K562 (cell line): Measurements from ENCODE around the gene NR2F2. TPM values are rescaled to one million over a fixed set of nuclear protein-coding genes. Genes with fewer than 3 reads are reported as not detected.

Experiments used
- CTCFL ChIP-seq: IDR thresholded peaks from 2 replicates; pipeline ENCODE4 v1.6.1; 2011; ENCODE audit warnings: borderline replicate concordance, low read depth, mild to moderate bottlenecking, moderate library complexity, low read length; ENCODE audit not compliant: insufficient read depth, poor library complexity, severe bottlenecking
- DPF2 ChIP-seq: fragments of 450-650 bp; IDR thresholded peaks from 2 replicates; pipeline ENCODE4 v1.6.1; 2016
- RBFOX2 ChIP-seq: fragments of 200-400 bp; formaldehyde crosslinking; IDR thresholded peaks from 2 replicates; pipeline ENCODE4 v1.6.1; 2017; ENCODE audit warnings: low read depth, mild to moderate bottlenecking, low read length, moderate library complexity
- RFX1 ChIP-seq: fragments of 450-650 bp; IDR thresholded peaks from 2 replicates; pipeline ENCODE4 v1.6.1; 2016; ENCODE audit warnings: mild to moderate bottlenecking, moderate library complexity
- SRSF7 ChIP-seq: fragments of 200-400 bp; formaldehyde crosslinking; optimal IDR thresholded peaks from 2 replicates; pipeline ENCODE3; 2017; ENCODE audit warnings: mild to moderate bottlenecking, low read depth, low read length
- polyA plus RNA-seq, 8 experiments: library from polyadenylated mRNA; depleted of rRNA in 4 of 8; stranded (reverse) in 5 of 8; unstranded in 3 of 8; fragments of >200 nt; fragmentation: Nextera tagmentation in 2 of 8; fragmentation: Illumina TruSeq in 1 of 8; extraction: Ambion mirVana in 2 of 8; extraction: Trizol in 1 of 8; gene quantifications; 2 replicates each; pipeline versions ENCODE4 v1.2.1 to v1.2.3, GENCODE V29; 2011 to 2014; ENCODE audit warnings: inconsistent platforms in 1 of 8, missing spikeins in 1 of 8
- total RNA-seq, 7 experiments: library from RNA; depleted of rRNA in 6 of 7; stranded (reverse); fragments of >200 nt in 6 of 7; fragmentation: Illumina TruSeq in 2 of 7; extraction: Trizol in 2 of 7; gene quantifications; 2 replicates each; pipeline versions ENCODE4 v1.2.1 to v1.2.3, GENCODE V29; 2011 to 2021; ENCODE audit warnings: low replicate concordance in 1 of 7
- TF ChIP-seq, protein P1 (sequence below): sonication (generic); formaldehyde crosslinking; IDR thresholded peaks from 2 replicates; pipeline ENCODE4 v1.8.0; 2023; ENCODE audit warnings: missing genetic modification reagents, mild to moderate bottlenecking, borderline replicate concordance

The NR2F2 gene
- total and polyA plus RNA-seq, 9 of the 15 experiments (the other 6 are each of a cell fraction or from before 2014, with no cell fraction given): 6.0 to 51.8 (median 11.1) TPM

- TF ChIP-seq, protein P1, sequence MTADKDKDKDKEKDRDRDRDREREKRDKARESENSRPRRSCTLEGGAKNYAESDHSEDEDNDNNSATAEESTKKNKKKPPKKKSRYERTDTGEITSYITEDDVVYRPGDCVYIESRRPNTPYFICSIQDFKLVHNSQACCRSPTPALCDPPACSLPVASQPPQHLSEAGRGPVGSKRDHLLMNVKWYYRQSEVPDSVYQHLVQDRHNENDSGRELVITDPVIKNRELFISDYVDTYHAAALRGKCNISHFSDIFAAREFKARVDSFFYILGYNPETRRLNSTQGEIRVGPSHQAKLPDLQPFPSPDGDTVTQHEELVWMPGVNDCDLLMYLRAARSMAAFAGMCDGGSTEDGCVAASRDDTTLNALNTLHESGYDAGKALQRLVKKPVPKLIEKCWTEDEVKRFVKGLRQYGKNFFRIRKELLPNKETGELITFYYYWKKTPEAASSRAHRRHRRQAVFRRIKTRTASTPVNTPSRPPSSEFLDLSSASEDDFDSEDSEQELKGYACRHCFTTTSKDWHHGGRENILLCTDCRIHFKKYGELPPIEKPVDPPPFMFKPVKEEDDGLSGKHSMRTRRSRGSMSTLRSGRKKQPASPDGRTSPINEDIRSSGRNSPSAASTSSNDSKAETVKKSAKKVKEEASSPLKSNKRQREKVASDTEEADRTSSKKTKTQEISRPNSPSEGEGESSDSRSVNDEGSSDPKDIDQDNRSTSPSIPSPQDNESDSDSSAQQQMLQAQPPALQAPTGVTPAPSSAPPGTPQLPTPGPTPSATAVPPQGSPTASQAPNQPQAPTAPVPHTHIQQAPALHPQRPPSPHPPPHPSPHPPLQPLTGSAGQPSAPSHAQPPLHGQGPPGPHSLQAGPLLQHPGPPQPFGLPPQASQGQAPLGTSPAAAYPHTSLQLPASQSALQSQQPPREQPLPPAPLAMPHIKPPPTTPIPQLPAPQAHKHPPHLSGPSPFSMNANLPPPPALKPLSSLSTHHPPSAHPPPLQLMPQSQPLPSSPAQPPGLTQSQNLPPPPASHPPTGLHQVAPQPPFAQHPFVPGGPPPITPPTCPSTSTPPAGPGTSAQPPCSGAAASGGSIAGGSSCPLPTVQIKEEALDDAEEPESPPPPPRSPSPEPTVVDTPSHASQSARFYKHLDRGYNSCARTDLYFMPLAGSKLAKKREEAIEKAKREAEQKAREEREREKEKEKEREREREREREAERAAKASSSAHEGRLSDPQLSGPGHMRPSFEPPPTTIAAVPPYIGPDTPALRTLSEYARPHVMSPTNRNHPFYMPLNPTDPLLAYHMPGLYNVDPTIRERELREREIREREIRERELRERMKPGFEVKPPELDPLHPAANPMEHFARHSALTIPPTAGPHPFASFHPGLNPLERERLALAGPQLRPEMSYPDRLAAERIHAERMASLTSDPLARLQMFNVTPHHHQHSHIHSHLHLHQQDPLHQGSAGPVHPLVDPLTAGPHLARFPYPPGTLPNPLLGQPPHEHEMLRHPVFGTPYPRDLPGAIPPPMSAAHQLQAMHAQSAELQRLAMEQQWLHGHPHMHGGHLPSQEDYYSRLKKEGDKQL: no peak
- peak; percentile 33; the same call in 1 of the 2 replicates for TF ChIP-seq RBFOX2
- TF ChIP-seq SRSF7: no peak
- no peak for TF ChIP-seq CTCFL
- no peak for TF ChIP-seq RFX1
- 0 out of 2 replicates have a peak, but pooled peaks have one; percentile 21 for TF ChIP-seq DPF2
Observed at GRCh38 chr15:96347181-96348111, 16.9 kb downstream of the NR2F2 start (continued).
